Measurements from ENCODE around the gene ZNF497.

The ZNF497 gene

DNA sequence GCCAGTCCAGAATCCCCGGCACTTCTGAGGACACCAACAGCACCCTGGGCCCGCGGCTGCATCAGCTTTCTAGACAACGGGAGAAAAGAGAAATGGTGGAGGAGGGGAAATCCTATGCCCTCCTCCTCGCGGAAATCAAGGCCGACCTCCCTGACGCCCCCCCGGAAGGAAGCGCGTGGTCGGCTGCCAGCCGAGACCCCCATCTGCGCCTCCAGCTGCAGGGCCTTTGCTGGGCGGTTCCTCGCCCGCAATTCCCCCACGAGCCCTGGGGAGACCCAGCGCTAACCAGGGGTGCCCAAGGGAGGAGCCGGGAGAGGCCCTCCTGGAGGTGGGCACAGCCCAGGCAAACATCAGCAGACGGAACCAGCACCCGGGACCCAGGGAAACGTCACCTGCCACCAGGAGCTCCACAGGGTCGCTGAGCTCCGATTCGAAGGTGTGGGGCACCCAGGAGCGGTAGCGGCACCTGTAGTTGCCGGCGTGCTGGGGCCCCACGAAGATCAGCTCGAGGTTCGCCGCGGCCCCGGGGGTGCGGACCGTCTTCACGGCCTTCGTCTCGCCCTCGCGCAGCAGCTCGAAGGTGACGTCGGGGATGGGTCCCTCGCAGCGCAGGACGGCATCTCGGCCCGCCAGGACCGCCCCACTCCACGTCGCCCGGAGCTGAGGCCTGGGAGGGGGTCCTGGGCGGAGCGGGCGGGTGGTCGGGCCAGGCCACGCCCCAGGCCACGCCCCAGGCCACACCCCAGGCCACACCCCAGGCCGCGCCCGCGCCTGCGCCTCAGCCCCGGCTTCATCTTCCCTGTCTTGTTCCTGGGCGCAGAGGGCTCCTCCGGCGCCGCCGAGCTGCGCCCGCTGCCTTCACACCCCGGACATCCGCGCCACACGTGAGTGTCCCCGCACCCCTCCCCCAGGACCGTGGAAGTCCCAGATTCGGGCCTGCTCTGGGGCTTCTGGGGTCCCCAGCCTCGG is 15.3 kb downstream of the ZNF497 start:
- peak; percentile 95 for ATAC-seq
- no peak for TF ChIP-seq ARNTL (CRISPR knock-in tag; IDR thresholded peaks at IDR 0.05; ENCODE audit: borderline replicate concordance, low read depth)
- TF ChIP-seq ZFP3 (CRISPR knock-in tag; IDR thresholded peaks at IDR 0.05): no peak
- no peak for TF ChIP-seq ZNF565 (CRISPR knock-in tag; conservative IDR thresholded peaks at IDR 0.05; ENCODE audit: low read depth)
- TF ChIP-seq GLIS3 (CRISPR knock-in tag; IDR thresholded peaks at IDR 0.05): no peak
- TF ChIP-seq, protein P1, sequence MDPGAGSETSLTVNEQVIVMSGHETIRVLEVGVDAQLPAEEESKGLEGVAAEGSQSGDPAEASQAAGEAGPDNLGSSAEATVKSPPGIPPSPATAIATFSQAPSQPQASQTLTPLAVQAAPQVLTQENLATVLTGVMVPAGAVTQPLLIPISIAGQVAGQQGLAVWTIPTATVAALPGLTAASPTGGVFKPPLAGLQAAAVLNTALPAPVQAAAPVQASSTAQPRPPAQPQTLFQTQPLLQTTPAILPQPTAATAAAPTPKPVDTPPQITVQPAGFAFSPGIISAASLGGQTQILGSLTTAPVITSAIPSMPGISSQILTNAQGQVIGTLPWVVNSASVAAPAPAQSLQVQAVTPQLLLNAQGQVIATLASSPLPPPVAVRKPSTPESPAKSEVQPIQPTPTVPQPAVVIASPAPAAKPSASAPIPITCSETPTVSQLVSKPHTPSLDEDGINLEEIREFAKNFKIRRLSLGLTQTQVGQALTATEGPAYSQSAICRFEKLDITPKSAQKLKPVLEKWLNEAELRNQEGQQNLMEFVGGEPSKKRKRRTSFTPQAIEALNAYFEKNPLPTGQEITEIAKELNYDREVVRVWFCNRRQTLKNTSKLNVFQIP (CRISPR knock-in tag; IDR thresholded peaks at IDR 0.05; ENCODE audit: borderline replicate concordance, low read depth): no peak
- TF ChIP-seq CSDC2 (CRISPR knock-in tag; IDR thresholded peaks at IDR 0.05): no peak
- TF ChIP-seq, protein P2, sequence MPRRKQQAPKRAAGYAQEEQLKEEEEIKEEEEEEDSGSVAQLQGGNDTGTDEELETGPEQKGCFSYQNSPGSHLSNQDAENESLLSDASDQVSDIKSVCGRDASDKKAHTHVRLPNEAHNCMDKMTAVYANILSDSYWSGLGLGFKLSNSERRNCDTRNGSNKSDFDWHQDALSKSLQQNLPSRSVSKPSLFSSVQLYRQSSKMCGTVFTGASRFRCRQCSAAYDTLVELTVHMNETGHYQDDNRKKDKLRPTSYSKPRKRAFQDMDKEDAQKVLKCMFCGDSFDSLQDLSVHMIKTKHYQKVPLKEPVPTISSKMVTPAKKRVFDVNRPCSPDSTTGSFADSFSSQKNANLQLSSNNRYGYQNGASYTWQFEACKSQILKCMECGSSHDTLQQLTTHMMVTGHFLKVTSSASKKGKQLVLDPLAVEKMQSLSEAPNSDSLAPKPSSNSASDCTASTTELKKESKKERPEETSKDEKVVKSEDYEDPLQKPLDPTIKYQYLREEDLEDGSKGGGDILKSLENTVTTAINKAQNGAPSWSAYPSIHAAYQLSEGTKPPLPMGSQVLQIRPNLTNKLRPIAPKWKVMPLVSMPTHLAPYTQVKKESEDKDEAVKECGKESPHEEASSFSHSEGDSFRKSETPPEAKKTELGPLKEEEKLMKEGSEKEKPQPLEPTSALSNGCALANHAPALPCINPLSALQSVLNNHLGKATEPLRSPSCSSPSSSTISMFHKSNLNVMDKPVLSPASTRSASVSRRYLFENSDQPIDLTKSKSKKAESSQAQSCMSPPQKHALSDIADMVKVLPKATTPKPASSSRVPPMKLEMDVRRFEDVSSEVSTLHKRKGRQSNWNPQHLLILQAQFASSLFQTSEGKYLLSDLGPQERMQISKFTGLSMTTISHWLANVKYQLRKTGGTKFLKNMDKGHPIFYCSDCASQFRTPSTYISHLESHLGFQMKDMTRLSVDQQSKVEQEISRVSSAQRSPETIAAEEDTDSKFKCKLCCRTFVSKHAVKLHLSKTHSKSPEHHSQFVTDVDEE (CRISPR knock-in tag; IDR thresholded peaks at IDR 0.05): no peak
- no peak for TF ChIP-seq ESRRG (CRISPR knock-in tag; IDR thresholded peaks at IDR 0.05)
- TF ChIP-seq SNAI2 (CRISPR knock-in tag; IDR thresholded peaks at IDR 0.05): no peak
- no peak for TF ChIP-seq ZFP30 (CRISPR knock-in tag; IDR thresholded peaks at IDR 0.05)
- TF ChIP-seq, protein P3, sequence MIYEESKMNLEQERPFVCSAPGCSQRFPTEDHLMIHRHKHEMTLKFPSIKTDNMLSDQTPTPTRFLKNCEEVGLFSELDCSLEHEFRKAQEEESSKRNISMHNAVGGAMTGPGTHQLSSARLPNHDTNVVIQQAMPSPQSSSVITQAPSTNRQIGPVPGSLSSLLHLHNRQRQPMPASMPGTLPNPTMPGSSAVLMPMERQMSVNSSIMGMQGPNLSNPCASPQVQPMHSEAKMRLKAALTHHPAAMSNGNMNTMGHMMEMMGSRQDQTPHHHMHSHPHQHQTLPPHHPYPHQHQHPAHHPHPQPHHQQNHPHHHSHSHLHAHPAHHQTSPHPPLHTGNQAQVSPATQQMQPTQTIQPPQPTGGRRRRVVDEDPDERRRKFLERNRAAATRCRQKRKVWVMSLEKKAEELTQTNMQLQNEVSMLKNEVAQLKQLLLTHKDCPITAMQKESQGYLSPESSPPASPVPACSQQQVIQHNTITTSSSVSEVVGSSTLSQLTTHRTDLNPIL (CRISPR knock-in tag; IDR thresholded peaks at IDR 0.05; ENCODE audit: low read depth): no peak
- no peak for TF ChIP-seq ISL1 (CRISPR knock-in tag; IDR thresholded peaks at IDR 0.05)
- TF ChIP-seq TCF4 (CRISPR knock-in tag; IDR thresholded peaks at IDR 0.05; ENCODE audit: borderline replicate concordance): no peak
- TF ChIP-seq PPARA (CRISPR knock-in tag; IDR thresholded peaks at IDR 0.05; ENCODE audit: borderline replicate concordance): no peak
- TF ChIP-seq BACH2 (CRISPR knock-in tag; IDR thresholded peaks at IDR 0.05; ENCODE audit: borderline replicate concordance): no peak
- TF ChIP-seq, protein P4, sequence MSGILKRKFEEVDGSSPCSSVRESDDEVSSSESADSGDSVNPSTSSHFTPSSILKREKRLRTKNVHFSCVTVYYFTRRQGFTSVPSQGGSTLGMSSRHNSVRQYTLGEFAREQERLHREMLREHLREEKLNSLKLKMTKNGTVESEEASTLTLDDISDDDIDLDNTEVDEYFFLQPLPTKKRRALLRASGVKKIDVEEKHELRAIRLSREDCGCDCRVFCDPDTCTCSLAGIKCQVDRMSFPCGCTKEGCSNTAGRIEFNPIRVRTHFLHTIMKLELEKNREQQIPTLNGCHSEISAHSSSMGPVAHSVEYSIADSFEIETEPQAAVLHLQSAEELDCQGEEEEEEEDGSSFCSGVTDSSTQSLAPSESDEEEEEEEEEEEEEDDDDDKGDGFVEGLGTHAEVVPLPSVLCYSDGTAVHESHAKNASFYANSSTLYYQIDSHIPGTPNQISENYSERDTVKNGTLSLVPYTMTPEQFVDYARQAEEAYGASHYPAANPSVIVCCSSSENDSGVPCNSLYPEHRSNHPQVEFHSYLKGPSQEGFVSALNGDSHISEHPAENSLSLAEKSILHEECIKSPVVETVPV (CRISPR knock-in tag; IDR thresholded peaks at IDR 0.05): no peak
- TF ChIP-seq RARB (CRISPR knock-in tag; IDR thresholded peaks at IDR 0.05): no peak
- no peak for TF ChIP-seq ZNF70 (CRISPR knock-in tag; IDR thresholded peaks at IDR 0.05)

DNA sequence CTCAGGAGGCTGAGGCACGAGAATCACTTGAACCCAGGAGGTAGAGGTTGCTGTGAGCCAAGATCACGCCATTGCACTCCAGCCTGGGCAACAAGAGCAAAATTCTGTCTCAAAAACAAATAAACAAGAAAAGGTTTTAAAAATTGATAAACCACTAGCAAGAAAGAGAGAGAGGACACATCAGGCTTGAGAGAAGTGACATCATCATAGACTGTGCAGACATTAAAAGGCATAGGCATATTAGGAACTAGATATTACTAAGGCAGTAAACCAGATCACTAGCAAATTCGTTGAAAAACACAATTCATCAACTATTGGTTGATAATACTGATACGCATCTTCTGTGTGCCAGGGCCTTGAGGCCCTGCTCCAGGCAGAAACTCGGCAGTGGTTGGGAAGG is 17.0 kb downstream of the ZNF497 start:
- no peak for ATAC-seq
- TF ChIP-seq ZNF70 (CRISPR knock-in tag; IDR thresholded peaks at IDR 0.05) (no peak), SNAI2 (CRISPR knock-in tag; IDR thresholded peaks at IDR 0.05) (no peak), OSR1 (CRISPR knock-in tag; IDR thresholded peaks at IDR 0.05) (no peak), CSDC2 (CRISPR knock-in tag; IDR thresholded peaks at IDR 0.05) (no peak), ZNF8 (CRISPR knock-in tag; IDR thresholded peaks at IDR 0.05) (no peak), PPARA (CRISPR knock-in tag; IDR thresholded peaks at IDR 0.05; ENCODE audit: borderline replicate concordance) (no peak), ISL1 (CRISPR knock-in tag; IDR thresholded peaks at IDR 0.05) (no peak), GLIS3 (CRISPR knock-in tag; IDR thresholded peaks at IDR 0.05) (no peak), TCF4 (CRISPR knock-in tag; IDR thresholded peaks at IDR 0.05; ENCODE audit: borderline replicate concordance) (no peak), ZC3H10 (CRISPR knock-in tag; IDR thresholded peaks at IDR 0.05) (no peak), RARB (CRISPR knock-in tag; IDR thresholded peaks at IDR 0.05) (no peak), ZFP3 (CRISPR knock-in tag; IDR thresholded peaks at IDR 0.05) (no peak)
- TF ChIP-seq, protein P4 (CRISPR knock-in tag; IDR thresholded peaks at IDR 0.05): no peak
- TF ChIP-seq, protein P5, sequence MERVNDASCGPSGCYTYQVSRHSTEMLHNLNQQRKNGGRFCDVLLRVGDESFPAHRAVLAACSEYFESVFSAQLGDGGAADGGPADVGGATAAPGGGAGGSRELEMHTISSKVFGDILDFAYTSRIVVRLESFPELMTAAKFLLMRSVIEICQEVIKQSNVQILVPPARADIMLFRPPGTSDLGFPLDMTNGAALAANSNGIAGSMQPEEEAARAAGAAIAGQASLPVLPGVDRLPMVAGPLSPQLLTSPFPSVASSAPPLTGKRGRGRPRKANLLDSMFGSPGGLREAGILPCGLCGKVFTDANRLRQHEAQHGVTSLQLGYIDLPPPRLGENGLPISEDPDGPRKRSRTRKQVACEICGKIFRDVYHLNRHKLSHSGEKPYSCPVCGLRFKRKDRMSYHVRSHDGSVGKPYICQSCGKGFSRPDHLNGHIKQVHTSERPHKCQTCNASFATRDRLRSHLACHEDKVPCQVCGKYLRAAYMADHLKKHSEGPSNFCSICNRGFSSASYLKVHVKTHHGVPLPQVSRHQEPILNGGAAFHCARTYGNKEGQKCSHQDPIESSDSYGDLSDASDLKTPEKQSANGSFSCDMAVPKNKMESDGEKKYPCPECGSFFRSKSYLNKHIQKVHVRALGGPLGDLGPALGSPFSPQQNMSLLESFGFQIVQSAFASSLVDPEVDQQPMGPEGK (CRISPR knock-in tag; IDR thresholded peaks at IDR 0.05; ENCODE audit: borderline replicate concordance): no peak
- TF ChIP-seq, protein P1 (CRISPR knock-in tag; IDR thresholded peaks at IDR 0.05; ENCODE audit: borderline replicate concordance, low read depth): no peak
- TF ChIP-seq, protein P2 (CRISPR knock-in tag; IDR thresholded peaks at IDR 0.05): no peak

Measured in SK-N-SH treated with all-trans-retinoic acid at 6 μM for 48 hours (cell line).